Measurements from ENCODE around the gene ABR. TPM values are rescaled to one million over a fixed set of nuclear protein-coding genes. Genes with fewer than 3 reads are reported as not detected.
A peak's percentile ranks its signal among the peaks of the same experiment; 100 is the strongest.

Gene ABR
- total RNA-seq, 2 donors from 2014 or later = 159 to 200 TPM

DNA sequence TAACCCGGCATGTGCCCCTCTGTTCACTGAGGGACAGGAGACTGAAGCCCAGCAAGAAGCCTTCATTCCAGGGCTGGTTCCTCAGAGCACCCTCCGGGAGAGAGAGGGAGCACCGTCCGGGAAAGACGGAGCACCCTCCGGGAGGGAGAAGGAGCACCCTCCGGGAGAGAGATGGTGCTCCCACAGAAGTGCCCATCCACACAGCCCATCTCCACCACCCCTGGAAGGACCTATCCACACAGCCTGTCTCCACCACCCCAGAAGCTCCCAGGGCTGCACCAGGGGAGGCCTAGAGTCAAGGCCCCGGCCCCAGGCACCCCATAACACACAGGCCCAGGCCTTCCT, 88.6 kb downstream of the ABR start:
- H3K36me3 ChIP-seq = peaks cover 40% of the 10 kb centered on the region
- TF ChIP-seq CTCF (IDR thresholded peaks at IDR 0.05) = no peak
- H3K9me3 ChIP-seq = no peaks in the 10 kb centered on the region
- H3K4me1 ChIP-seq (ENCODE audit: control insufficient read depth in 1 of 2, low read depth in 2 of 2) = peaks cover 30 to 56% of the 10 kb centered on the region in 2 donors
- DNase-seq (ENCODE audit: low spot score) (no peak), ATAC-seq (ENCODE audit: insufficient number of reproducible peaks, low FRiP score, low read depth) (no peak)
- H3K27ac ChIP-seq = peak overlapping the region; percentile 89 to 90
- no peak overlapping the region for H3K4me3 ChIP-seq
- H3K27me3 ChIP-seq (replicated peaks; ENCODE audit: insufficient read depth) = no peaks in the 10 kb centered on the region

GRCh38 chr17:1090465-1091189, 89.2 kb downstream of the ABR start:
- ATAC-seq (ENCODE audit: insufficient number of reproducible peaks, low FRiP score, low read depth) = no peak
- Histone ChIP-seq H3K4me3 (no peak overlapping the region), H3K27me3 (replicated peaks; ENCODE audit: insufficient read depth) (no peaks in the 10 kb centered on the region), H3K4me1 (ENCODE audit: control insufficient read depth in 1 of 2, low read depth in 2 of 2) (peaks cover 30 to 51% of the 10 kb centered on the region in 2 donors), H3K27ac (peak overlapping the region; percentile 89 to 90), H3K9me3 (no peaks in the 10 kb centered on the region), H3K36me3 (peaks cover 37% of the 10 kb centered on the region)
- DNase-seq (ENCODE audit: low spot score) = no peak
- no peak for TF ChIP-seq CTCF (IDR thresholded peaks at IDR 0.05)

DNA sequence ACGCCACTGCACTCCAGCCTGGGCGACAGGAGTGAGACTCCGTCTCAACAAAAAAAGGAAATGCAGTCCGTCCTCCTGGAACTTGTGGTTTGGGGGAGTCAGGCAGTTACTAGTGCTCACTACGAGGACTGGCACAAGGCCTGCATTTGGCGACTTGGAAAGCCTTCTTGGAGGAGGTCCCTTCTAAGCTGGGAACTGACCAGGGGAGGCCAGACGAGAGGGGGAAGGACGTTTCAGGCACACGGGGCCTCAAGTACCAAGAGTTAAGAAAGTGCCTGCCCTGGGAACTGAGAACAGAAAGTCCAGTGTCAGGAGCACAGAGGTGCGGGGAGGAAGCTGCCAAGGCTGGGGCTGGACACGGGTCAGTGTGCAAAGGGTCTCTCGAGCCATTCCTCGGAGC, 89.9 kb downstream of the ABR start:
- H3K36me3 ChIP-seq = peaks cover 34% of the 10 kb centered on the region
- DNase-seq (ENCODE audit: low spot score) = no peak
- peak overlapping the region; percentile 89 to 90 for H3K27ac ChIP-seq
- no peaks in the 10 kb centered on the region for H3K9me3 ChIP-seq
- H3K4me3 ChIP-seq = no peak overlapping the region
- H3K4me1 ChIP-seq (ENCODE audit: control insufficient read depth in 1 of 2, low read depth in 2 of 2) = peaks cover 30 to 50% of the 10 kb centered on the region in 2 donors
- no peak for ATAC-seq (ENCODE audit: insufficient number of reproducible peaks, low FRiP score, low read depth)
- TF ChIP-seq CTCF (IDR thresholded peaks at IDR 0.05) = no peak
- no peaks in the 10 kb centered on the region for H3K27me3 ChIP-seq (replicated peaks; ENCODE audit: insufficient read depth)

- Histone ChIP-seq H3K27ac (peak overlapping the region; percentile 89 to 90), H3K4me3 (peak overlapping the region; percentile 26), H3K4me1 (ENCODE audit: control insufficient read depth in 1 of 2, low read depth in 2 of 2) (peaks cover 30 to 50% of the 10 kb centered on the region in 2 donors), H3K9me3 (no peaks in the 10 kb centered on the region), H3K36me3 (peaks cover 36% of the 10 kb centered on the region), H3K27me3 (replicated peaks; ENCODE audit: insufficient read depth) (no peaks in the 10 kb centered on the region)
- TF ChIP-seq CTCF (IDR thresholded peaks at IDR 0.05) = no peak
- ATAC-seq (ENCODE audit: insufficient number of reproducible peaks, low FRiP score, low read depth) = peak; percentile 75
- peak; percentile 48 for DNase-seq (ENCODE audit: low spot score)
Measured at GRCh38 chr17:1087381-1088241, 92.2 kb downstream of the ABR start.

- H3K4me1 ChIP-seq (ENCODE audit: control insufficient read depth in 1 of 2, low read depth in 2 of 2) = peaks cover 16 to 28% of the 10 kb centered on the region in 2 donors
- H3K36me3 ChIP-seq = peaks cover 32% of the 10 kb centered on the region
- no peak for DNase-seq (ENCODE audit: low spot score)
- no peak overlapping the region for H3K4me3 ChIP-seq
- TF ChIP-seq CTCF (IDR thresholded peaks at IDR 0.05) = no peak
- no peaks in the 10 kb centered on the region for H3K9me3 ChIP-seq
- ATAC-seq (ENCODE audit: insufficient number of reproducible peaks, low FRiP score, low read depth) = no peak
- H3K27me3 ChIP-seq (replicated peaks; ENCODE audit: insufficient read depth) = no peaks in the 10 kb centered on the region
- no peak overlapping the region for H3K27ac ChIP-seq
Measured at GRCh38 chr17:1083451-1084187, 96.2 kb downstream of the ABR start.
